CD4-positive, alpha-beta T cell treated with Interleukin-2 at 100 ng/mL for 4 hours (primary cell): ENCODE results near the gene FTL.
A peak's percentile ranks its signal among the peaks of the same experiment; 100 is the strongest.

Experiments
- DNase-seq: peaks from one replicate; pipeline ENCODE4 v3.0.0-alpha.2; 2020; ENCODE audit warnings: low spot score

The FTL gene

GRCh38 chr19:48992581-48993174, 27.6 kb downstream of the FTL start:
- DNase-seq = no peak

DNA sequence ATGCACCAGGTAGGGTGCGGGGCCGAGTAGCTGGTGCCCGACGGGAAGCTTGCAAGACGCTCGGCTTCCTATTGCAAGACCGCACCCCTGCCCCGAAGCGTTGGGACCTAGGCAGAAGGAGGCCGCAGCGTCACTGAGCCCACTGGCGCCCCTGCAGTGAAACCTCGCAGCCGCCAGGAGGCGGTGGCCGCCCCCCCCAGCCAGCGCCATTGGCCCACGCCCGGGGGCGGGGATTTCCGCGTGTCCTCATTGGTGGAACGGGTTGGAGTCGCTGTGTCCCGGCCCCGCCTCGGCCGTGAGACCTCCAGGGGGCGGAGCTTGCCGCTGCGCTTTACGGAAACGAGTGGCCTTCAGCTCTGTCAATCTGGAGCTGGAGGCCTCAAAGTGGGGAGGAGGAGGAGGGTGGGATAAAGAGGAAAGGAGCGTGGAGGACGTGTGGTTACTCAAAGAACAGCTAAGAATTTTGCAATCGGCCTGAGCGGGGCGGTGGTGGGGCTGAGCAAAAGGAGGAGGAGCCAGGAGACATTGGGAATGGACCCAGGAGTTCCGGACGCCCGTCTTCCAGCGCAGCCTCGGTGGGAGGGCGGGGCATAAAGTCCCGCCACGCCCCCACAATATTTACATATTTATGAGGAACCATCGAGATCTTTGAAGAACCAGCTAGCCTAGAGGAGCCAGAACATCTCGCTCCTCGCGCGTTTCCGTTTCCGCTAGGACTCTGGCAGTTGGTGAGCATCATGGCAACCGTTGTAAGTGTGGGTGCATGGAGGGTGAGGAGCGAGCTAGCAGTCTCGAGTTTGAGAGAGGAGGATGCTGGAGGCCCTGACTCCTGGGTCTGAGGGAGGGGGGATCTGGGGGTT, 28.3 kb downstream of the FTL start, which contains the start of the genes GYS1 and RUVBL2:
TSS of gene GYS1 (minus strand) at position 135 of the 860 bp plus-strand sequence. CDS start 197 bp downstream, outside the sequence.
TSS of gene RUVBL2 (plus strand) at position 713 of the 860 bp plus-strand sequence. CDS start at position 738, 25 bp downstream.
- peak; percentile 100 for DNase-seq

GRCh38 chr19:48994035-48994386, 28.9 kb downstream of the FTL start:
- no peak for DNase-seq

DNA sequence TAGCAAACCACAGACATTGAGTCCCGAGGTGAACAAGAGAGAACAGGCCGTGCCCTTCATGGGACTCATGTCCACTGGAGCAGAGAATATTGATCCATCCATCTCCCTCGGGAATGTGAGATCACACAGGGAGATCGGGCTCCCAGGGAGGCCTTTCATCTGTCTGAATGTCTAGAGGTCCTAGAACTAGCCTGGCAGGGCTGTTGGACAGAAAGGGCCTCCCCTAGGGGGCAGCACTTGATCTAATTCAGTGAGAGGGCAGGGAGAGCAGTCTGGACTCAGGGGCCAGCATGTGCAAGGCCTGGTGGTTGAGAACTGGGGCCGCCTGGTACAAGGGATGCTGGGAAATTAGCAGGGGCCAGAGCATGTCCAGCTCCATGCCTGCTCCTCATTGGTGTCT, 32.9 kb downstream of the FTL start:
- peak; percentile 46 for DNase-seq

- peak; percentile 73 for DNase-seq
These were observed 34.6 kb downstream of the FTL start for GRCh38 chr19:48999481-49000325.

DNA sequence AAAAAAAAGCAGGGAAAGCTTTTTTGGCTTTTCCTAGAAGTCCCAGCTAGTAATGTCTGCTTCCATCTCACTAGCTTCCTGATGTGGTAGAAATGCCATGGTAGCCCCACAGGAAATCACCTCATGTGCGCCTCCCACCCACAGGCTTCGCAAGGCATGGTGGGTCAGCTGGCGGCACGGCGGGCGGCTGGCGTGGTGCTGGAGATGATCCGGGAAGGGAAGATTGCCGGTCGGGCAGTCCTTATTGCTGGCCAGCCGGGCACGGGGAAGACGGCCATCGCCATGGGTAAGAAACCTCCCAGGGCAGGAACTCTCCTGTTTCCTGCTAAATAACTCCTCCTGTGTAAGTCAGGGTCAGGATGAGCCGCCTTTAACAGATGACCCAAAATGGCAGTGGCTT, 39.0 kb downstream of the FTL start:
- DNase-seq = no peak

GRCh38 chr19:49004964-49005614, 40.0 kb downstream of the FTL start:
- no peak for DNase-seq

- no peak for DNase-seq
These were observed 41.8 kb downstream of the FTL start for GRCh38 chr19:49006905-49007304.

GRCh38 chr19:49009828-49010227, 44.7 kb downstream of the FTL start:
- no peak for DNase-seq

GRCh38 chr19:49010453-49010852, 45.3 kb downstream of the FTL start:
- no peak for DNase-seq

GRCh38 chr19:49011194-49011593, 46.1 kb downstream of the FTL start:
- DNase-seq = no peak

GRCh38 chr19:49014123-49014869, 49.2 kb downstream of the FTL start:
- DNase-seq = no peak

DNA sequence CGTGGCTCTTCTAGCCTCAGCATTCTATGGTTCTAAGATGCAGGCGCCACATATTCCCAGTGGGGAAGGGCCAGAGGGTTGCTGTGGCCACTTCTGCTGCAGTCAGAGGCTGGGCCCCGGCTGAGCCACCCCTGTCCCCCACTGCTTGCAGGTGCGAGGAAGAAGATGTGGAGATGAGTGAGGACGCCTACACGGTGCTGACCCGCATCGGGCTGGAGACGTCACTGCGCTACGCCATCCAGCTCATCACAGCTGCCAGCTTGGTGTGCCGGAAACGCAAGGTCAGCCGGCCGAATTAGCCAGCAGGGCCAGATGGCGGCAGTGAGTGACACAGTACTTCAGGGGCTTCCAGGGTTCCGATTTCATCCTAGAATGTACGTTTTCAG, 49.8 kb downstream of the FTL start:
- DNase-seq = no peak

DNA sequence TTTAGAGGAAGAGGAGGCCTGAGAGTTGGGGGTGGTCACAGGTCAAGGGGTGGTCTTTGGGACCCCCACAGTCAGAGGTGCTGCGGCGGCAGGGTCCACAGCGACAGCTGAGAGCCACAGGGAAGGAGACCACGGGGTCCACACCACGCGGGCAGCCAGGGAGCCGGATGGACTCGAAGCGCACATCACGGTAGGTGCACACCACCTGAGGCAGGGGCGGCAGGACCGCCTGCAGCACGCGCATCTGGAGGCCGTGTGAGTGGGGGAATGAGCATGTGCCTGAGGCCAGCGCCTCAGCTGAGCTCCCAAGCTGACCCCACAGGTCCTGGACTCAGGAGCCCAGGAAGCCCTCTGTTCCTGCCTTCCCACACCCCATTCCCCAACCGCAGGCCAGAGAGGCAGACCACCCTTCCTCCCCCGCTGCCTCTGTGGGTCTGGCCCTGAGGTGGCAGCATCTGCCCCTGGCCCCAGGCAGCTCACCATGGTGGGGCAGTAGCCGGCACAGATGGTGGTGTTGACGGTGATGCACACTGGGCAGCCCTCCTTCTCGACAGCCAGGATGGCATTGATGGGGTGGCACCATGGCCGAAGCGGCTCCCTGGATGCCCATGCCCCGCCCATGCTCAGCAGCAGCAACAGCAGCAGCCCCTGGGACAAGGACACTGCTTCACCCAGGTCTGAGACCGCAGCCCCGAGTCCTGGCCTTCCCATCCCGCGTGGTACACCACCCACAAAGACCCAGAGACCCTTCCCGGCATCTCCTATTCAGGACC, 51.1 kb downstream of the FTL start:
- DNase-seq = no peak
